ENCODE results near the gene C1orf56.

GRCh38 chr1:151008244-151009205, 39.0 kb upstream of the C1orf56 start, which contains the start of gene PRUNE1:
- TF ChIP-seq, protein P1, sequence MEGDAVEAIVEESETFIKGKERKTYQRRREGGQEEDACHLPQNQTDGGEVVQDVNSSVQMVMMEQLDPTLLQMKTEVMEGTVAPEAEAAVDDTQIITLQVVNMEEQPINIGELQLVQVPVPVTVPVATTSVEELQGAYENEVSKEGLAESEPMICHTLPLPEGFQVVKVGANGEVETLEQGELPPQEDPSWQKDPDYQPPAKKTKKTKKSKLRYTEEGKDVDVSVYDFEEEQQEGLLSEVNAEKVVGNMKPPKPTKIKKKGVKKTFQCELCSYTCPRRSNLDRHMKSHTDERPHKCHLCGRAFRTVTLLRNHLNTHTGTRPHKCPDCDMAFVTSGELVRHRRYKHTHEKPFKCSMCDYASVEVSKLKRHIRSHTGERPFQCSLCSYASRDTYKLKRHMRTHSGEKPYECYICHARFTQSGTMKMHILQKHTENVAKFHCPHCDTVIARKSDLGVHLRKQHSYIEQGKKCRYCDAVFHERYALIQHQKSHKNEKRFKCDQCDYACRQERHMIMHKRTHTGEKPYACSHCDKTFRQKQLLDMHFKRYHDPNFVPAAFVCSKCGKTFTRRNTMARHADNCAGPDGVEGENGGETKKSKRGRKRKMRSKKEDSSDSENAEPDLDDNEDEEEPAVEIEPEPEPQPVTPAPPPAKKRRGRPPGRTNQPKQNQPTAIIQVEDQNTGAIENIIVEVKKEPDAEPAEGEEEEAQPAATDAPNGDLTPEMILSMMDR (IDR thresholded peaks at IDR 0.05; ENCODE audit: low read depth, low read length) = no peak
- TF ChIP-seq EZH2phosphoT487 (IDR thresholded peaks at IDR 0.05; ENCODE audit: low read depth) = no peak
